Measurements from ENCODE around the gene YARS1. TPM values are rescaled to one million over a fixed set of nuclear protein-coding genes. Genes with fewer than 3 reads are reported as not detected.
"Not testable (repeated sequence)": the region's sequence is repeated elsewhere in the genome, so short reads cannot be mapped to it uniquely, and the experiment has no call there.

The YARS1 gene
- total RNA-seq, 1 donor from 2014 or later = 27.8 TPM

GRCh38 chr1:32818804-32819541 is 1.8 kb upstream of the YARS1 start:
- DNase-seq (ENCODE audit: low spot score) = no peak
- intact Hi-C loops (cut with DNase I) = loop anchor here (5.0 kb wide), 1 partner anchor 53 kb away; the partner anchor contains the start of gene FNDC5

GRCh38 chr1:32817815-32818786 is 943 bp upstream of the YARS1 start:
- intact Hi-C loops (cut with DNase I) = loop anchor here (2.0 to 5.0 kb wide), 2 partner anchors 54 to 167 kb away; partner anchors contain the start of genes FNDC5, RBBP4 and ZBTB8OS
- peak; percentile 88 for DNase-seq (ENCODE audit: low spot score)

- intact Hi-C loops (cut with DNase I) = loop anchor here (2.0 to 5.0 kb wide), 2 partner anchors 56 to 166 kb away; partner anchors contain the start of genes FNDC5, RBBP4 and ZBTB8OS
- DNase-seq (ENCODE audit: low spot score) = no peak
Measured at GRCh38 chr1:32816676-32817158, 441 bp downstream of the YARS1 start.

- intact Hi-C loops (cut with DNase I) = no loop called here
Measured at GRCh38 chr1:32813941-32814739, 3.0 kb downstream of the YARS1 start.

GRCh38 chr1:32811917-32812316 is 5.2 kb downstream of the YARS1 start:
- no peak for DNase-seq (ENCODE audit: low spot score)
- intact Hi-C loops (cut with DNase I) = no loop called here

More at GRCh38 chr1:32813941-32814739, 3.0 kb downstream of the YARS1 start:
- DNase-seq (ENCODE audit: low spot score) = no peak

GRCh38 chr1:32811265-32811664 is 5.9 kb downstream of the YARS1 start:
- intact Hi-C loops (cut with DNase I) = no loop called here
- DNase-seq (ENCODE audit: low spot score) = no peak

- intact Hi-C loops (cut with DNase I) = no loop called here
- no peak for DNase-seq (ENCODE audit: low spot score)
Measured at GRCh38 chr1:32810358-32810757, 6.8 kb downstream of the YARS1 start.

GRCh38 chr1:32808580-32808979 is 8.6 kb downstream of the YARS1 start:
- no peak for DNase-seq (ENCODE audit: low spot score)
- intact Hi-C loops (cut with DNase I) = no loop called here

GRCh38 chr1:32806910-32807523 is 10.1 kb downstream of the YARS1 start:
- intact Hi-C loops (cut with DNase I) = no loop called here

GRCh38 chr1:32806290-32806689 is 10.9 kb downstream of the YARS1 start:
- intact Hi-C loops (cut with DNase I) = no loop called here
- DNase-seq (ENCODE audit: low spot score) = no peak

More at GRCh38 chr1:32806910-32807523, 10.1 kb downstream of the YARS1 start:
- DNase-seq (ENCODE audit: low spot score) = no peak

GRCh38 chr1:32804460-32804859 is 12.7 kb downstream of the YARS1 start:
- DNase-seq (ENCODE audit: low spot score); intact Hi-C loops (cut with DNase I): not testable (repeated sequence)

- intact Hi-C loops (cut with DNase I) = no loop called here
- no peak for DNase-seq (ENCODE audit: low spot score)
Measured at GRCh38 chr1:32801096-32801715, 16.0 kb downstream of the YARS1 start.

GRCh38 chr1:32798679-32799416 is 18.3 kb downstream of the YARS1 start:
- intact Hi-C loops (cut with DNase I) = no loop called here

GRCh38 chr1:32798191-32798590 is 19.0 kb downstream of the YARS1 start:
- DNase-seq (ENCODE audit: low spot score) = no peak
- intact Hi-C loops (cut with DNase I) = no loop called here

More at GRCh38 chr1:32798679-32799416, 18.3 kb downstream of the YARS1 start:
- no peak for DNase-seq (ENCODE audit: low spot score)

- intact Hi-C loops (cut with DNase I) = no loop called here
- DNase-seq (ENCODE audit: low spot score) = no peak
Measured at GRCh38 chr1:32797456-32797855, 19.7 kb downstream of the YARS1 start.

- intact Hi-C loops (cut with DNase I) = not testable (repeated sequence)
Measured at GRCh38 chr1:32795763-32796162, 21.4 kb downstream of the YARS1 start.

GRCh38 chr1:32791881-32792280 is 25.3 kb downstream of the YARS1 start:
- intact Hi-C loops (cut with DNase I) = no loop called here
- DNase-seq (ENCODE audit: low spot score) = no peak

More at GRCh38 chr1:32795763-32796162, 21.4 kb downstream of the YARS1 start:
- not testable (repeated sequence) for DNase-seq (ENCODE audit: low spot score)

GRCh38 chr1:32789356-32789755 is 27.8 kb downstream of the YARS1 start:
- intact Hi-C loops (cut with DNase I); DNase-seq (ENCODE audit: low spot score): not testable (repeated sequence)

Measured in cardiac septum (tissue), 1 donor.